ENCODE data around the gene THOP1.

The THOP1 gene

GRCh38 chr19:2854849-2855248 lies 69.5 kb downstream of the THOP1 start:
- no peak for DNase-seq (ENCODE audit: low read depth)

GRCh38 chr19:2856457-2857050 lies 71.3 kb downstream of the THOP1 start:
- DNase-seq (ENCODE audit: low read depth): no peak

- DNase-seq (ENCODE audit: low read depth): no peak
These were observed 73.6 kb downstream of the THOP1 start for GRCh38 chr19:2858864-2859263.

GRCh38 chr19:2863816-2864215 lies 78.5 kb downstream of the THOP1 start:
- DNase-seq (ENCODE audit: low read depth): no peak

Data from activated T-cell treated with anti-CD3 and anti-CD28 coated beads for 48 hours (primary cell).